Measurements from ENCODE around the gene SPSB2.

The SPSB2 gene

DNA sequence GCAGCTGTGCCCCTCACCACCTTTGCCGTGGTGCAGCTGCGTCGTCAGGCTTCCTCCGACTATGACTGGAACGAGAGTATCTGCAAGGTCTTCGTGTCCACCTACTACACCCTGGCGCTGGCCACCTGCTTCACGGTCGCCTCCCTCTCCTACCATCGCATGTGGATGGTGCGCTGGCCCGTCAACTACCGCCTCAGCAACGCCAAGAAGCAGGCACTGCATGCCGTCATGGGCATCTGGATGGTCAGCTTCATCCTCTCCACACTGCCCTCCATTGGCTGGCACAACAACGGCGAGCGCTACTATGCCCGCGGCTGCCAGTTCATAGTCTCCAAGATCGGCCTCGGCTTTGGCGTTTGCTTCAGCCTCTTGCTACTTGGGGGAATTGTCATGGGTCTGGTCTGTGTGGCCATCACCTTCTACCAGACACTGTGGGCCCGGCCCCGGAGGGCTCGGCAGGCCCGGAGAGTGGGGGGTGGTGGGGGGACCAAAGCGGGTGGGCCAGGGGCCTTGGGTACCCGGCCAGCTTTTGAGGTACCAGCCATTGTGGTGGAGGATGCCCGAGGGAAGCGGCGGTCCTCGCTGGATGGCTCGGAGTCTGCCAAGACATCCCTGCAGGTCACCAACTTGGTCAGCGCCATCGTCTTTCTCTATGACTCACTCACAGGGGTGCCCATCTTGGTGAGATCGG, 48.9 kb downstream of the SPSB2 start:
- DNase-seq (ENCODE audit: extremely low read depth, low read depth) = no peak
- TF ChIP-seq CTCF (IDR thresholded peaks at IDR 0.05; ENCODE audit: low read depth, low read length) = no peak

DNA sequence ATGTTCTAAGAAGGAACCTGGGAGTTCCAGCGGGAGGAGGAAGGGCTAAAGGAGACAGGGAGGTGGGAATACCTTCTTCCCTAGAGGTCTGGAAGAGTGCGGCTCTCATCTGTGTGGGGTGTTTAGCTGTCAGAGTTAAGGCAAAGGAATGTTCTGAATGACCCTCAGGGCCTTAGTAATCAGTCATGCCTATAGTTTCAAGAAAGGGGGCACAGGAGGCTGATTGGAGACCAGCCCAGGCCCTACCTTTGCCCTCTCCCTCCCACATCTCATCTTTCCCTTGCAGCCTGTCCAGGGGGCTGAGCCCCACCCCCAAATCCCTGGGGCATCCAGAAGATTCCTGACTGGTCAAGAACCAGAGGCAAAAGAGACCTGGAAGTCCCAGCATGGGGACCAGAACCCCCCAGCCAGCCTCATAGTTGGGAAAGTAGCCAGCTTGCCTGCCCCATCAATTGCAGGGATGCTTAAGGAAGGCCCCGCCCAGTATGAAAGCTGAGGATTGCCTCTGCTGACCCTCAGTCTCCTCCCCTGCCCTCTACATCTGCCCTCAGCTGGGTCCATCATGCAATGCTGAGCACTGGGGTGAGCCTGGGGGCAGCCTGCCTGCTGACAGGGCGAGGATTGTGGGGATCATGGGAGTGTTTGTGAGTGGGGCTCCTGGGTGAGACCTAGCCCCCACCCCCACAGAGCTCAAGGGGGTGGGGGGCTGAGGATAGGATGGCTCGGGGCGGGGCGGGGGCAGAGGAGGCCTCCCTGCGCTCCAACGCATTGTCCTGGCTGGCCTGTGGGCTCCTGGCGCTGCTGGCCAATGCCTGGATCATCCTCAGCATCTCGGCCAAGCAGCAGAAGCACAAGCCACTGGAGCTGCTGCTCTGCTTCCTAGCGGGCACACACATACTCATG, 49.7 kb downstream of the SPSB2 start:
- TF ChIP-seq CTCF (IDR thresholded peaks at IDR 0.05; ENCODE audit: low read depth, low read length) = no peak
- DNase-seq (ENCODE audit: extremely low read depth, low read depth) = no peak

DNA sequence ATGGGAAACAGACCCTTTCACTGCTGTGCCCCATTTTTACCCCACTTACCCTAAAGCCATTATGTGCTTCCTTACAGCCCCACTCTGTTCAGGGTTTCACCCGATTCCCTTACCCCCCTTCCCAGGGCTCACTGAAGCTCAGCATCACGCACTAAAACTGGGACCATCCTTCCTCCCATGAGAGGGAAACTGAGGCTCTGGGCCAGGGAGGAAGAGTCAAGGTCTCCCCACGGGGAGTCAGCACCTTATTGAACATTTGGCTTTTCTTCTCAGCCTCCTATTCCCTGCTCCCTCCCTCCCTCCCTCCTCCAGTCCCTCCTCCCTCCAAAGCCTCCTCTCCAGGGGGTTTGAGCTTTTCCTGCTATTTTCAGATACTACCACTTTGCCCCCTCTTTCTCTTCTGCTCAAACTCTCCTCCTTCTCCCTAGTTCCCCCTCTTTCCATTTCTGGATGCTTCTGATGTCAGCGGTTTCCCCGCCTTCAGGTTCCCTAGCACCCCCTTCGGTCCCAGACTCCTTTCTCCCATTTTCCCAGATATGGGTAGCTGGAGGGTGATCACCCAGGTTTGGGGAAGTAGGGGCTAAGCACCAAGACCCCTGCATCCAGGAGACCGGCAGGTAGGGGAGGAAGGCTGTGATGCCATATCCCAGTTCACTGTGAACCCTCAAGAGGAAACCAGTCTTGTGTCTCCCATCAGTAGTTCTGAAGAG, 50.5 kb downstream of the SPSB2 start:
- no peak for DNase-seq (ENCODE audit: extremely low read depth, low read depth)
- TF ChIP-seq CTCF (IDR thresholded peaks at IDR 0.05; ENCODE audit: low read depth, low read length) = no peak

GRCh38 chr12:6821591-6822425, 51.3 kb downstream of the SPSB2 start, which contains the start of gene GPR162:
TSS of gene GPR162 (plus strand) at chr12:6821821. CDS start at chr12:6823899, 2,078 bp downstream.
- DNase-seq (ENCODE audit: extremely low read depth, low read depth) = no peak
- no peak for TF ChIP-seq CTCF (IDR thresholded peaks at IDR 0.05; ENCODE audit: low read depth, low read length)
